ENCODE measurements around the gene NDST1.

The NDST1 gene

DNA sequence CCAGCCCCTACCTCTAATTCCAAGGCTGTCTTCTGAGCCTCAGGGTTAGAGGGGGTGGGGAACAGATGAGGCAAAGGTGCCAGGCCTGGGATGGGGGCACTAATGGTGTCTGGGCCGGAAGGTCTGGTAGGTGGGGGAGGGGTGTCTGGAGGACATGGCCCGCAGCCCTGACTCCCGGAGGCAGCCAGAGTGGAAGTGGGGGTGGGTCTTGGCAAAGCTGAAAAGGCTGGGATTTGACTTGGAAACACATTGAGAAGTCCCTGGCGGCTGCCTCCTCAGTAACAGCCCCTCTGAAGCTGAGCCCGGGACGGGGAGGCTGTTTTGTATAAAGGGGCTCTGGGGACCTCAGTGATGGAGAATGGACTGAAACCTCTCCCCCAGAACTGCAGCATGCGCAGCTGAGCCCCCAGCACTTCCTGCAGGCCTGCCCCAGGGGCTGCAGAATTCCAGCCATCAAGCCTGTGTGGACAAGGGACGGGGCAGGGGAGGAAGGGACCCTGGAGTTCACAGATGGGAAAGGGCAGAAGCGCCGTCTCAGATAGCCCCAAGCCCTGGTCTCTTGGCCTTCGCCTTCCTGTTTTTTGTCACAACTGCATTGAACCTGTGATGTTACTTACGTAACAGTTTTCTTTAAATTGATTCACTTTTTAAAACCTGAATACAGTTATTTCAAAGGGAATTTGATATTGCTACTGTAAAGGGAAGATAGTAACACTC is 83.2 kb downstream of the NDST1 start:
- no peak for DNase-seq

DNA sequence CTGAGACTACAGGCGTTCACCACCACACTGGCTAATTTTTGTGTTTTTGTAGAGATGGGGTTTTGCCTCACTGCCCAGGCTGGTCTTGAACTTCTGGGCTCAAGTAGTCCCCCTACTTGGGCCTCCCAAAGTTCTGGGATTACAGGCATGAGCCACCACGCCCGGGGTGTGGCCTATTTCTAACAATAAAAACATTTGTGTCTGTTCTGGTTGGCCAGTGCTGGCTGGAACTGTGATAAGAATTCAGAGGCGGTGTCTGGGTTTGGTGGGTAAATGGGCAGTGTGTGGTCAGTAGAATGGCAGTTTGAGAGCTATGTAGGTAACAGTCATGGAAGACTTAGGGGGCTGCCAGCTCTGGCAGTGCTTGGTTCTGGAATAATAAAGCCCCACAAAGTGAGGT is 85.7 kb downstream of the NDST1 start:
- DNase-seq = no peak

GRCh38 chr5:150593996-150594395 is 86.1 kb downstream of the NDST1 start:
- no peak for DNase-seq

DNA sequence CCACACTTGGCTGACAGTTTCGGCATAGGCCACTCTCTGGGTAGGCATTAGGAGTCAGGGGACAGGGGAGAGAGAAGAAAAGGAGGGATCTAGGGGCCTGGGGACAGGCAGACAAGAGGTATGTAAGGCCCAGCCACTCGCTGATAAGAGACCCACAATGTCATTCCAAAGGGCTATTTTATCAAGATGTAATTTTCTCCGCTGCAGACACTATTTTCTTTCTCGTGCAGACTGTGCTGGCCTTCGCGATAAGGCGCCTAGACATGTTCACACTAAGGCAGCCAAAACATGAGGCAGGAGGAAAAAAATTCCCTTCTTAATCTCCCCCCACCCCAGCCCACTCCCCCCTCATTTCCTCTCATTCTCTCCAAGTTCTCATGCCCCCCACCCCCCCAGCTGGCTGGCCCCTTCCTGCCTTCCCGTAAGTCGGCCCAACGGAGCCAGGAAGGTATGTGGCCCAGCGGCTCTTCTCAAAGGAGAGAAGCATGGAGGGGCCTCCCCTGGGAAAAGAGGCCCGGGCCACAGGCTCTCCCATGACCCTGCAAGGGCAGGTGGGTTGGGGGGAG is 87.6 kb downstream of the NDST1 start:
- no peak for DNase-seq

GRCh38 chr5:150596313-150596712 is 88.4 kb downstream of the NDST1 start:
- no peak for DNase-seq

GRCh38 chr5:150596826-150597225 is 88.9 kb downstream of the NDST1 start:
- no peak for DNase-seq

- DNase-seq = no peak
These were observed 90.1 kb downstream of the NDST1 start for GRCh38 chr5:150598006-150598405.

DNA sequence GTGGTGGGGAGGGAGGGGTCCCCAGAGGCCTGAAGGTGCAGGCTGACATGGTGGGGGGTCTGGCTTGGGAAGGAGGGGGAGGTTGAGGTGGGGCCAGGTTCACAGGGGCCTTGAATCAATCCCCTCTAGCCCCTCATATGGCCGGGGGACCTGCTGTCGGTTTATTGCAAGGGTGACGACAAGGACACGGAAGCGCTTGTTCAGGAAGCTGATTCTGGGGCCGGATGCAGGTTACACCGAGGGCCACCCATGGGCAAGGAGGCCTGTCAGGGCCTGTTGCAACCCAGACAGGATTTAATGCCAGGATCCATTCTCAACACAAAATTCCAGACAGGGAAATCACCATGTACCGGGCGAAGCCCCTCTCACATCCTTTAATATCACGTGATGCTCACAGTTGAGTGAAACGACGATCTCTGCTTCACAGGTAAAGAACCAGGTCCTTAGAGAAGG is 90.9 kb downstream of the NDST1 start:
- DNase-seq = no peak

DNA sequence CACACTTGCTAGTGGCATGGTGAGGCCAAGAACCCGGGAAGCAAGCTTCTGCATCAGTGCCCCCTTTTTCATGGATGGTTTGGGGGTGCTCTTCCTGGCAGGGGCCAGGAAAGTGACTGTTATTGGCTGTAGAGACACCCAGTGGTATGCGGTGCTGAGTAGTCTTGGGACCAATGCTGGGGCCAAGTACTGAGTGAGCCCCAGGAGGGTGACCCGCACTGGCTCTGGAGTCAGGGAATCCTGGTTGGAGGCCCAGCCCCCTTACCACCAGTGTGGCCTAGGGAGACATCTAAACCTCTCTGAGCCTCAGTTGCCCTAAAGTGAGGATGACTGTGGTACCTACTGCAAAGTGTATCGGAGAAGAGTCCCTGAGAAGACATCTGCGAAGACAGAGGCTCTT is 91.3 kb downstream of the NDST1 start:
- DNase-seq = no peak

- peak; percentile 44 for DNase-seq
These were observed 92.1 kb downstream of the NDST1 start for GRCh38 chr5:150599917-150600511.

GRCh38 chr5:150600616-150601490 is 92.9 kb downstream of the NDST1 start:
- DNase-seq = no peak

DNA sequence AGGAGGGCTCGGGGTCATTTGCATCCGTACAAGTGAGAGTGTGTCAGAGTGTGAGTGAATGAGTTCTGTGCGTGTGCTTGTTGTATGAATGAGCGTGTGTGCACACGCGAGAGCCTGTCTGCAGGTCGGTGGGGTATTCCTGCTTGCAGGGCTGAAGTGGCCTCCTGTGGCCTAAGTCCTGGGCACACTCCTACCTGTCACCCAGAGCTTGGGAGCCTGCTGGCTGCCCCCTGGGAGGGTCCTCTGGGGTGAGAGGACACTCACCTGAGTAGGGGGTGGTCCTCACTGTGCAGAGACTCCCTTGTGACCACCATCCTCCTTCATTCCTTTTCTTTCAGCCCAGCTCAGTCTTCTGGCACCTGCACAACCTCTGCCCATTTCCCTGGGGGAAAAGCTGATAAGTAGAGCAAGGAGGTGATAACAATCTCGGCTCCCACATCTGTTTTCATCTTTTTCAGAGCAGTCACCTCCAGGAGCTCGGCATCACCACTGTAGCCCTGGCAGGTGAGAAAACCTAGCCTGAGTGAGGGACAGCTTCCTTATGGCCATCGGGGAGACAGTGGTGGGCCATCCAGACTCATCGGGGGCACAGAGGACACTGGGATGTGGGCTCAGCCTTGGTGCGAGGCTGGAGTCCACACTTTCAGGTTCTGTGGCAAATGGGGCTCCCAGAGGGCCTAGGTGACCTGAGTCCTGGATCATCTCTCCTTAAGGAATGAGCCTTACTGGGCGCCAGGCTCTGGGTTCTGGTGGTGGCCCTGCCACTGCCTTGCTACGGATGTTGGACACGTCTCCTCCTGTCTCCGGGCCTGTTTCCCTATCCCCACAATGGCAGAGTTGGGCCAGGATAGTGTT is 93.8 kb downstream of the NDST1 start:
- DNase-seq = no peak

DNA sequence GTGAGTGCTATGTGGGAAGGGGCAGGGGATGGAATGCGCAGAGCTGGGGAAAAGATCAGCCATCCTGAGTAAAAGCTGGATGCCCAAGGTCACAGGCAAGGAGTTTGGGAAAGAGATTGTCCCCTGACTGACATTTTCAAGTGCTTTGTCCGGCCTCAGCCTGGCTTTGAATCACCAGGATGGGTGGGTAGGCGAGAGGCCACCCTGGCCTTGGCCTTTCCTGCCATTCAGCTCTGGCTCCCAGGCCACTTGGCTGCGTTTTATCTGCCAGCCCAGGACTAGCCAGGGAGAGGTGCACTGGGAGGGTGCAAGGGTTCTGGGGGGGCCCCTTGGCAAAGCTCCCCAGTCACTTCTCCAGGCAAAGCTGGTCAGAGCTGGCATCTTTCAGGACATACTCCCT is 95.1 kb downstream of the NDST1 start:
- no peak for DNase-seq

- DNase-seq = no peak
These were observed 95.6 kb downstream of the NDST1 start for GRCh38 chr5:150603491-150603890.

GRCh38 chr5:150604010-150604409 is 96.1 kb downstream of the NDST1 start:
- DNase-seq = no peak

DNA sequence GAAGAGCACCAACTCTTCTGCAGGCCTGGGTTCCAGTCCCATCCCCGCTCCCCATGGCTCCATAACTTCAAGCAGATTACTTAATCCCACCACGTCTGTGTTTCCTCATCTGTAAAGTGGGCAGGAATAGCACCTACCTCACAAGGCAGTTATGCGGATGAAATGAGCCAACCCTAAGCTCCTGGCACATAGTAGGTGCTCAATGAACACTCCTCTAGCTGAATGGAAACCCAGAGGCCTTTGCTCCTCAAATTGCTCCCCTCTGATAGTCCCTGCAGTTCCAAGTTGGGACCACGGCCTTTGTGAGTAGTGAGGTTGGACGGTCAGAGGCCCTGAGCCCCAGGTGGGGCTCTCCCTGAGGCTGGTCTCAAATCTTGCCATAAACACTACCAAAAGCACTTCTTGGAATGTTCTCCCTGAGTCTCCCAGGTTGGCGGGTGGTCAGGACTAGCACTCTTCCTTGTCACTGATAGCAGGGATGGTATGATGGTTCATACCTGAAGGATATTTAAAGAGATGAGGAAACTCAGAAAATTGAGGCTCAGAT is 97.0 kb downstream of the NDST1 start:
- no peak for DNase-seq

- no peak for DNase-seq
These were observed 97.6 kb downstream of the NDST1 start for GRCh38 chr5:150605546-150605945.

GRCh38 chr5:150606476-150606875 is 98.5 kb downstream of the NDST1 start:
- DNase-seq = no peak

GRCh38 chr5:150607105-150607504 is 99.2 kb downstream of the NDST1 start:
- no peak for DNase-seq

All from DMS79 treated with DMSO at 0.1 percent for 48 hours (cell line).